Measurements from ENCODE around the gene NPHP4.

- TF ChIP-seq CTCF (IDR thresholded peaks at IDR 0.05), result no peak
- TF ChIP-seq POLR2A (IDR thresholded peaks at IDR 0.05), result no peak
Observed at GRCh38 chr1:5827516-5827915, 164.7 kb downstream of the NPHP4 start.

Measured in right lobe of liver (tissue), 4 donors.